HG03575 (cell line): ENCODE measurements around the gene GRM2.
"Not testable (repeated sequence)": the region's sequence is repeated elsewhere in the genome, so short reads cannot be mapped to it uniquely, and the experiment has no call there.

Source experiments
- ATAC-seq: cut with Tn5 transposase; IDR thresholded peaks from one replicate; pipeline ENCODE4 v1.9.1; 2021; ENCODE audit not compliant: unreplicated experiment, insufficient number of reproducible peaks, low FRiP score; ENCODE audit errors: extremely low read depth

Gene GRM2

GRCh38 chr3:51753763-51754750 lies 47.2 kb downstream of the GRM2 start:
- not testable (repeated sequence) for ATAC-seq

GRCh38 chr3:51759203-51759602 lies 52.3 kb downstream of the GRM2 start:
- no peak for ATAC-seq
